Epidermal melanocyte (primary cell): ENCODE data around the gene VMP1.
"Not testable (repeated sequence)": the region's sequence is repeated elsewhere in the genome, so short reads cannot be mapped to it uniquely, and the experiment has no call there.

Experiments used
- DNase-seq: peaks from one replicate; pipeline ENCODE4 v3.0.0; 2011; ENCODE audit warnings: low spot score; ENCODE audit not compliant: insufficient read length

The VMP1 gene

GRCh38 chr17:59776577-59776976 is 69.1 kb downstream of the VMP1 start:
- no peak for DNase-seq

DNA sequence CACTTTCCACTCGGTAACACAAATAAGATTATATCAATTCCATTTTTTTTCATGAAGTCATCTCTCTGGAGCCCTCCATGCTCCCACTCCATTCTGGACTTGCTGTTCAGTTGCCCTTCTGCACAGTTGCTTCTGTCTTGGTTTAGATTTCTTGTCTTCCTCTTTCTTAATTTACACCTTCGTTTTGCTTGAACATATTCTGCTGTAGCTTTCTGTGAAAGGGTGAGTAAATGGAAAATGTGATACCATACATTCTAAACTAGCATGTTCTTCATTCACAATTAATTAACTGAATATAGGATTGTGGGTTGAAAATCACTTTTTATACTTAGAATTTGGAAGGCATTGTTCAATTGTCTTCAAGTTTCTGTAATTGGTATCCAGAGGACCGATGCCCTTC is 69.6 kb downstream of the VMP1 start:
- DNase-seq = no peak

- no peak for DNase-seq
Measured at GRCh38 chr17:59778996-59779395, 71.5 kb downstream of the VMP1 start.

DNA sequence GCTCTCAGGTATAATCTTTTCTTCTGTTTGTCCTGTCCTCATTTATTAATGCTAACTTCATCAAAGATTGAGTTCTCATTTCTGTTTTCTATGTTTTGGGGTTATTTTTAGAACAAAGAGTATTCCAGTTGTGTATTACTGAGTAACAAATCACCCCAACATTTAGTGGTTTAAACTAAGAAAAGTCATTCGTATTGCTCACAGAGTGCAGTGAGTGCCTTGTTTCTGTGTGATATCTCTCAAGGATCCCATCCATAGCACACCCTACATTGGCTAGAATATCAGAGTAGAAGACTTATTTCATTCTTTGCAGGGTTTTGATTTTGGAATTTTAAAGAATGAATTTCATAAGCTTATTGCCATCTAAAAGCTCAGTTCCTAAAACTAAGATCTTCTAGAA is 72.1 kb downstream of the VMP1 start:
- no peak for DNase-seq

GRCh38 chr17:59780548-59780947 is 73.1 kb downstream of the VMP1 start:
- not testable (repeated sequence) for DNase-seq

DNA sequence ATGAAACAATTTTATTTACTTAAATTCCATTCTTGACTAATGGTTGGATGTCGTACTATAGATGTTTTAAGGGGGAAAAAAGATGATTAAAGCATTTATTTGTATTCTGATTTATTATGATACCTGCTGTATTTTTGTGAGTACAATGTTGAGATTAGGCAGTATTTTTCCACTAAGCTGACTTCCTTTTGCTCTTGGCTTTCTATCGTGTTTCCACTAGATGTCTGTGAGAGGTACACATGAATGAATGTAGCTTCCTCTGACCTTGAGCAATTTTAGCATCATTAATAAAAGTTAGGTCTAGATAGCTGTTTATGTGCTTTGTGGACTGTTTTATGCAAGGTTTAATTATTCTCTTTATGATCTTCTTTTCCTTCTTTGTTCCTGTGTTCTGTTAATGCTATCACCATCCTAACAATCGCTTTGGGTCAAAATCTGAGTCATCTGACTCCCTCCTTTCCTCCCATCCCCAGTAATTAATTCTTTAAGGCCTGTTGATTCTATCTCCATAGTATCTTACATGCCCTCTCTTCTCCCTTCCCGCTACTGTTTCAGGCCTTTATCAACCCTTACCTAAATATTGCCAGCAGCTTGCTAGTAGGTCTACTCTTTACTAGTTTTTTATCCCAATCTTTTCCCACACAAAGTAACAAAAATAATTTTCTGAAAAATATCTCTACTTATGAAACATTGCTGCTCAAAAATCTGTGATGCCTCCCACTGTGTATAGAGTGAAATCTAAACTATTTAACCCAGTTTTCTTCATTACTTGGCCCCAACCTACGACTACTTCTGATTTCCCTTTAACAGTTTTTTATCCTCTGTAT is 76.0 kb downstream of the VMP1 start:
- DNase-seq = no peak

- no peak for DNase-seq
Measured at GRCh38 chr17:59785091-59785799, 77.8 kb downstream of the VMP1 start.

DNA sequence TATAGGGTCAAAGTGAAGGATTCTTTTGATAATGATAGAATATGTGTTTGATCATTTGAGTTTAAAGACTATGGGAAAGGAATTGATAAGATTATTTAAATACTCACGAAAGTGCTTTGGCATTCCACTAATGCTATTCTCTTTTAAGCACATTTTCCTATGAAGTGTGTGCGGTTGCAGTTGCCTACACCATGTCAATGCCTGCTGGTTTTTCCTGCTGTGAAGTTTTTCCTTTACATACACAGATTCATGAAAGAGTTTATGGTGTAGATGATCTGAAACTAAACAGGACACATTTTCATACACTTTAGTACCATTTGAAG is 78.7 kb downstream of the VMP1 start:
- DNase-seq = peak; percentile 17

- peak; percentile 66 for DNase-seq
Measured at GRCh38 chr17:59786536-59787319, 79.3 kb downstream of the VMP1 start.

GRCh38 chr17:59789849-59790248 is 82.4 kb downstream of the VMP1 start:
- not testable (repeated sequence) for DNase-seq

GRCh38 chr17:59790418-59790817 is 83.0 kb downstream of the VMP1 start:
- not testable (repeated sequence) for DNase-seq

GRCh38 chr17:59790910-59791309 is 83.5 kb downstream of the VMP1 start:
- DNase-seq = no peak

DNA sequence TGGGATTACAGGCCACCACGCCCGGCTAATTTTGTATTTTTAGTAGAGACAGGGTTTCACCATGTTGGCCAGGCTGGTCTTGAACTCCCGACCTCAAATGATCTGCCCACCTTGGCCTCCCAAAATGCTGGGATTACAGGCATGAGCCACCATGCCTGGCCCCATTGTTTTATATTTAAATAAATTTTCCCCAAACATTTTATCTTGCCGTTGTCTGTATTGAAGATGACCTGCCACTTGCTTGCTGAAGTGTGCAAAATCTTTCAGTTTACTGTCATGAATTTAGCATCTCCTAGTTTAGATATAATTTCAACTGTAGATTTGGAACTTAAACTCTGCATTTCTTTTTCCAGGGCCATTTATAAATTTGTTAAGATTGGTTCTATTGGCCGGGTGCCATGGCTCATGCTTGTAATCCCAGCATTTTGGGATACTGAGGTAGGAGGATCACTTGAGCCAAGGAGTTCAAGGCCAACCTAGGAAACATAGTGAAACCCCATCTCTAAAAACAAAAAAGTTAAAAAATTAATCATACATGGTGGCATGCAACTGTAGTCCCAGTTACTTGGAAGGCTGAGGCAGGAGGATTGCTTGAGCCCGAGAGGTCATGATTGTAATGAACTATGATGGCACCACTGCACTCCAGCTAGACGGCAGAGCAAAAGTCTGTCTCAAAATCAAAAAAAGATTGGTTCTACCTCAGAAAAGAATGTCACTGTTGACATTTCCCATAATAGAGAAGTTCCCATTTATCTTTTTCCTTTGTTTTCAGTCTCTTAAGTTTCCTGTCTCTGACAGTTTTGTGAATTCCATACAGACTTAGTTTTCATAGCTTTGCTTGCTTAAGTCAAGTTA is 84.4 kb downstream of the VMP1 start:
- DNase-seq = no peak

GRCh38 chr17:59792458-59792823 is 85.0 kb downstream of the VMP1 start:
- DNase-seq = not testable (repeated sequence)

DNA sequence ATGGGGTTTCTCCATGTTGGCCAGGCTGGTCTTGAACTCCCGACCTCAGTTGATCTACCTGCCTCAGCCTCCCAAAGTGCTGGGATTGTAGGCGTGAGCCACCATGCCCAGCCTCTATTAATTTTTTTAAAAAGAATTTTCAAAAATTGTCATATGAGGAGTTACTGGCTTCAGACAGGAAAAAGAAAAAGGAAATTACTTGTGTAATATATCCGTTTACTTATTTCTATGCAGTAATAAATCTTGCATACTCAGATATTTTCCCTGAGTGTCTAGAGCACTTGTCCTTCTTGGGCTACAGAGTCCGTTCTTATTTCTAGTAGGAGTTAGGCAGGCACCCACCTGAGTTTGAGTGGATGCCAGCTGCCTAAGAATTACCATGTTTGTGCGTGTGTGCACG is 85.8 kb downstream of the VMP1 start:
- no peak for DNase-seq

- no peak for DNase-seq
Measured at GRCh38 chr17:59796138-59796537, 88.7 kb downstream of the VMP1 start.

DNA sequence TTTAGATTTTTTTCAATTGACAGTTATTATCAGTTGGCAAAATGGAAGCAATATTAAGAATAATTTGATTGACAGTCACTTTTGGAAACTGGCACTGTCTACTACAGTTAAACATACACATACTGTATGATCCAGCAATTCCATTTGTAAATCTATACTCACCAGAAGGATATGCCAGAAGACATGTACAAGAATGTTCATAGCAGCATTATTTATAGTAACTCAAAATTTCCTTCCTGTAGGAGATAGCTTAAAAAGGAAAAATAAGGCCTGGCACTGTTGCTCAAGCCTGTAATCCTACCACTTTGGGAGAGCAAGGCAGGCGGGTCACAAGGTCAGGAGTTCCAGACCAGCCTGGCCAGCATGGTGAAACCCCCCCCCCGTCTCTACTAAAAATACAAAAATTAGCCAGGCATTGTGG is 89.3 kb downstream of the VMP1 start:
- no peak for DNase-seq

GRCh38 chr17:59798111-59798510 is 90.7 kb downstream of the VMP1 start:
- DNase-seq = no peak

GRCh38 chr17:59800530-59800942 is 93.1 kb downstream of the VMP1 start:
- no peak for DNase-seq

GRCh38 chr17:59802160-59802559 is 94.7 kb downstream of the VMP1 start:
- no peak for DNase-seq

DNA sequence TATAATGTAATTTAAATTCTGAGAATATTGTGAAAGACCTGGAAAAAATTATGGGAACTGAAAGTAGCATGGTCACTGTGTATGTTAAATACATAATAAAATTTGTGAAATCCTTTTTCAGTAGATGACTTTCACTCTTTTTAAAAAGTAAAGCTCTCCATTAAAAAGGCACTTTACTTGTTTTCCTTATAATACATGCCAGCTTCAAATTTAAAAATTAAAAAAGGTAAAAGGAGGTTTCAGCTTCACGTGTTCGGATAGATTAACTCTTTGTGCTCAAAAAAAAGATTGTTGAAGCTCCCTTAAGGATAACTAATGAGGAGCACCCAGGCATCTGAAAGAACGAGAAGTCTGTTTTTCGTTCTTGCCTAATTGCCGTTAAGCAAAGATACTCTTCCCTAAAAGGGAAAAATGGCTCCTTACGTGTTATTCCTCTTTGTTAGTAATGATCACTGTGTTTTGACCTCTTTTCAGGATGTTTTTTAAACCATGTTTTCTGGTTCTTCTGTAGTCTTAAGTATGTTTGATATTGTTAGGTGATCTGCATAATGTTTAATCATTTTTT is 97.5 kb downstream of the VMP1 start:
- DNase-seq = no peak
